Astrocyte of the spinal cord (primary cell): ENCODE measurements around the gene MT1A.

ENCODE experiments used
- DNase-seq: peaks from one replicate; pipeline ENCODE4 v3.0.0; 2011; ENCODE audit warnings: low read depth, low spot score
- H3K4me3 ChIP-seq: 2 replicates; pipeline ENCODE4 v1.5.1; 2011; ENCODE audit warnings: low read depth, mild to moderate bottlenecking, low read length, moderate library complexity
- CTCF ChIP-seq: IDR thresholded peaks from 2 replicates; pipeline ENCODE4 v1.5.1; 2012; ENCODE audit warnings: low read depth, mild to moderate bottlenecking, low read length, inconsistent platforms
- in situ Hi-C: cut with HindIII; loops from 2 replicates; pipeline ENCODE4 v1.10.0; 2017; ENCODE audit warnings: low sequenced_read_pairs

The MT1A gene

GRCh38 chr16:56643080-56643778 lies 4.8 kb downstream of the MT1A start:
- no peak for DNase-seq
- TF ChIP-seq CTCF = peak; percentile 45
- peak overlapping the region; percentile 23 for H3K4me3 ChIP-seq
- in situ Hi-C loops = no loop called here

- no peak overlapping the region for H3K4me3 ChIP-seq
- in situ Hi-C loops = no loop called here
- TF ChIP-seq CTCF = no peak
- no peak for DNase-seq
These were observed 5.4 kb downstream of the MT1A start for GRCh38 chr16:56643833-56644232.

- no peak for DNase-seq
- no peak for TF ChIP-seq CTCF
- H3K4me3 ChIP-seq = no peak overlapping the region
- in situ Hi-C loops = no loop called here
These were observed 6.8 kb downstream of the MT1A start for GRCh38 chr16:56645311-56645710.

- H3K4me3 ChIP-seq = no peak overlapping the region
- no peak for TF ChIP-seq CTCF
- in situ Hi-C loops = no loop called here
- no peak for DNase-seq
These were observed 7.4 kb downstream of the MT1A start for GRCh38 chr16:56645838-56646237.

GRCh38 chr16:56647641-56648431 lies 9.4 kb downstream of the MT1A start:
- H3K4me3 ChIP-seq = no peak overlapping the region
- TF ChIP-seq CTCF = no peak
- in situ Hi-C loops = no loop called here
- no peak for DNase-seq

- H3K4me3 ChIP-seq = no peak overlapping the region
- in situ Hi-C loops = no loop called here
- TF ChIP-seq CTCF = no peak
- no peak for DNase-seq
These were observed 10.8 kb downstream of the MT1A start for GRCh38 chr16:56649271-56649670.
